NCI-H1417 (cell line): ENCODE data around the gene SATB2.

Experiments used
- DNase-seq, 3 experiments: peaks; one replicate each; lab custom pipeline; 2025; lab: John Stamatoyannopoulos, UW

SATB2 gene

GRCh38 chr2:199452260-199452990 is 5.3 kb downstream of the SATB2 start:
- peak; percentile 7 to 57 (median 39) for DNase-seq

GRCh38 chr2:199449956-199450355 is 7.8 kb downstream of the SATB2 start:
- no peak for DNase-seq

DNA sequence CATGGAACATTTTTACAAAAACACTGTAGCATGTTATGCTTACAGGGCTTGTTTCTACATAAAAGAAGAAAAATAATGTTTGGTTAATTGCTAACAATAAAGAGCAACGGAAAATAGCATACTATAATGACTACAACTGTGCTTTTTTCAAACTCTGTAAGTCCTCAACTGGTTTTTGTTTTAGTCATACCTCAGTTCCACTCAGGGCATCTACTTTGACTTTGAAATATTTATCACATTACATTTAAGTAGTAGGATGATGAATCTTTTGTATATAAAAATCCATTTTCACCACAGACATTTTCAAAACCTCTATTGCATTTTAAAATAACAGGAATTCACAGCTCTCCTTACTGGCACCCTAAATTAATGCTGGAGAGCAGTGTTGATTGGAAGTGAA is 8.3 kb downstream of the SATB2 start:
- DNase-seq: no peak

- DNase-seq: peak in 1 of 3 experiments; percentile 43
These were observed 10.7 kb downstream of the SATB2 start for GRCh38 chr2:199446996-199447576.

DNA sequence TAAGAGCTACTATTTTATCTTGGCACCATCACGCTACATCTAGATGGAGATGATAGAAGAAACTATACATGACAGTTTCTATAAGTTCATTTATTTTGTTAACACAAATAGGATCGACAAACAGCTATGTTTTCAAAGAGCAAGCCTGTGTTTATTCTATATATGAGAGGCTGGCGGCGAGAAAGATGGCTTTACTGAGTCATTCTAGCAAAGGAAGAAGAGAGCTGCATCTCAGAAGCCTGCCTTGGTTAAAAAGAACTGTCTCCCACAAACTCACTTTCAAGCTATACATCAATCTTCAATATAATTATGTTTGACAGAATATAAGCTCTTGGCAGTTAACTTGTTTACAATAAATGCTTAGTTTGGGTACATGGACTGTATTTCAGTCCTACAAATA is 13.0 kb downstream of the SATB2 start:
- peak in 1 of 3 experiments; percentile 21 for DNase-seq

DNA sequence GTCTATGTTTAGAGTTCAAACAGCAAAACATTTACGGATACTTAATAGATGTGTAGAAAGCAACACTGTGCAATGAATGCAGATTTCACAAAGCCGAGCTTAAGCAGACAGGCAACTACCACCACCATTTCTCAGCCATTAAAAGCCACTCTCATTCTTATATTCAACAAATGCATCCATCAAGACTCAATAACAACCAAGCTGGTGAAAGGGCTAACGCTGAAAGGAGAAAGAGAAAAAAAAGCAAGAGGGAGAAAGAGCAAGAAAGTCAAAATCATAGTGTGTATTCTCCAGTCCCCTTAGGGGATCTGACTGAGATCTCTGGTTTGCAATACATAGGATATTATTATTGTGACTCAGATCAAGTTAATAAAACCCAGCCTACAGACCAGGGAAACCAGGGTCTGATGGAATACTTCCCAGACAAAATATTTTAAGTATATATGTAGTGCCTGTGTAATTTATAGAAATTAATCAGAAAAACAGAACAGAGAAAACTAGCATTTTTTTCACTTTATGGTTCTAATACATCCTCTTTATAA is 14.1 kb downstream of the SATB2 start:
- no peak for DNase-seq

- peak in 1 of 3 experiments; percentile 43 for DNase-seq
These were observed 15.6 kb downstream of the SATB2 start for GRCh38 chr2:199442173-199442572.

GRCh38 chr2:199441759-199442158 is 16.0 kb downstream of the SATB2 start:
- DNase-seq: peak in 1 of 3 experiments; percentile 33

DNA sequence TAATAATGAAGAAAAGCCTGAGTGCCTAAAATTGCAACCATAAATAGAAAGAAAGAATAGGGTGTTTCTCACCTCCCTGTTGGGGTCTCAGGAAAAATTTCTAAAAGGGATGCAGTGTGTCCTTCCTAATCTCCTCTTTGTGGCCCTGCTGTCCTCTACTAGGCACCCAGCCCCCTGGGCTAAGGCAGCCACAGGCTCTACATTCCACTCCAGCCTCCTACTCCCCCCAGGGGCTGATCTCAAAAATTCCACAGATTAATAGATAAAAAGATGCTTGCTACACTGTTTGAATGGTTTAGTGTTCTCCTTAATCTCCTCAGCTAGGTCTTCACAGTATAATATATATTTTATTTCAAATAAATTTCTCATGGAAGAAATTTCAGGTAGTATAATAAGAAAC is 17.6 kb downstream of the SATB2 start:
- DNase-seq: no peak

DNA sequence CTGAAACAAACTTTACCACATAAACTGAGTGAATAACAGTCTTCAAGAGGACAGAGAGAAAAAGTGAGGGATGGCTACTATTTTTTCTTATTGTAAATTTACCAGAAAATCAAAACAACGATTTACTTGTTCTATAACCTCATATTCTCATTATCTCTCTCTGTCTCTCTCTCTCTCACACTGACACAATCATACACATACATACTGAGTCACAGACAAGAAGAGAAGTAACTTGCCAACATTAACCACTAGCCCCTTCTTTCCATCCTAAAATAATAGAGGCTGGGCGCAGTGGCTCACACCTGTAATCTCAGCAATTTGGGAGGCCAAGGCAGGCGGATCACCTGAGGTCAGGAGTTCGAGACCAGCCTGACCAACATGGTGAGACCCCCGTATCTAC is 18.2 kb downstream of the SATB2 start:
- no peak for DNase-seq

- peak in 1 of 3 experiments; percentile 72 for DNase-seq
These were observed 18.7 kb downstream of the SATB2 start for GRCh38 chr2:199439066-199439465.

GRCh38 chr2:199434555-199434954 is 23.2 kb downstream of the SATB2 start:
- no peak for DNase-seq

GRCh38 chr2:199433204-199433832 is 24.4 kb downstream of the SATB2 start:
- DNase-seq: peak in 2 of 3 experiments; percentile 7 to 63

DNA sequence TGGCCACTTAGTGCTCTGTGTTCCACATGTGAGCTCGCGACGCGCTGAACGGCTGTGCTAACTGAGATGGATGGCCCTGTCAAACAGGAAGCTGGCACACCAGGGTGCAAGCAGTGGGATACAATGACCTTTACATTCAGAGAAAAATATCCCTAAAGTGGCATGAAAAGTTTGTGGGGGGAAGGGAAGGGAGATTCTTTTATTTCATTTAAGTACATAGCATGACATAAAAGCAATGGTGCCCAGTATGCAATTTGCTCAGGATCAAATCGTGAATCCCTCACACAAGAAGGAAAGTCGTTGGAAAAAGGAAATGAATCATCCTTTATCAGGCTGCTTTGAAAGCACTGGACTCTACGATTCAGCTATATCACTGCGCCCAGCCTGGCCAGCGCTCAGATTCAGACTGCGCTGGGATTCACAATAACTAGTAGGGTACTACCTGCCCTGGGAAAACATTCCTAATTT is 26.0 kb downstream of the SATB2 start:
- peak in 2 of 3 experiments; percentile 13 to 50 for DNase-seq

DNA sequence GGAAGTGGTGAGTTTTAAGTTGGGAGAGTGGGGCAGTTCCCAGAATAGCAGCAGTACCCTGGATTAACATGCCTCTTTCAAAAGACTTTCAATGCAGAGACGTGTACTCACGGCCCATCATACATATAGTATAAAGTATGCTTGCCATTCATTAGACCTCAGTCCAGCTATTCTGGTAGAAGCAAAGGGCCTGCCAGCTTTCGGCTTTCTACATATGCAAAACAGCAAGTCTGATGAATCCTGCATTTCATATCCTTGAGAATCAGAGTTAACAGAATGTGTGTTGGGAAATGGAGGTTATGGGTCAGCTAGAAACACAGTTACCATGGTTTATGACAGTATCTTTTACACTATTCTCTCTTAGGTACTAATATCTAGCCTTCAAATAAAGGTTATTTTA is 27.5 kb downstream of the SATB2 start:
- no peak for DNase-seq

DNA sequence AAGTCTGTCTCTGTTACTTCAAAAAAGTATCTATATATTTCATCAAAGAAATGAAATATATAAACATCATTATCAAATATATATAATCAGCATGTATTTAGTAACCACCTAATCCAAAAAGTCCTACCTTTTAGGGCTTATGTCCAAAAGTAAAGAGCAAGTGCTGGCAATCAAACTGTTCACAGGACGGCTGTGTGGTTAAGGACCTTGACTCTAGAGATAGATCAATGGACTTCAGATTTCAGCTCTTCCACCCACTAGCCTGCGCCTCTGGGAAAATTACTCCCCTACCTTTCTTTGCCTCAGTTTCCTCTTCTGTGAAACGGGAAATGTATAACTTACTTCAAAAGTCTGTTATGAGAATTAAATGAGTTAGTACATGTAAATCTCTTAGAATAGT is 29.4 kb downstream of the SATB2 start:
- DNase-seq: no peak

DNA sequence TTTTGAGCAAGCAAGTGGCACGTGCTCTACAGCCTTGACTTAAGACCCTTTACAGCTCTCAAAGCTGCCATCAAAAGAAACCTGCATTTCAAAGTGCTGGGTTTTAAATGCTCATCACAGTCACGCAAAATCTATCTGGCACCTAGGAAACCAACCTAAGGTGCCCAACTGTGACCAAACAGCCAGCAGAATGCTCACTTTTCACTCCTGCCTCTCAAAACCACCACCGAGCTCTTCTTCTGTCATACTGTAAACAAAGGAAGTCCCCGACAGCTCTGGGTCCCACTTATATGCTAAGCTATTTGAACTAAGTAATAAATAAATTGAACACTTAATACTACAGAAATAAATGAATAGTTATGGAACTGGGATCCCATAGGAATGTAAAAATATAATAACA is 33.6 kb downstream of the SATB2 start:
- DNase-seq: no peak

DNA sequence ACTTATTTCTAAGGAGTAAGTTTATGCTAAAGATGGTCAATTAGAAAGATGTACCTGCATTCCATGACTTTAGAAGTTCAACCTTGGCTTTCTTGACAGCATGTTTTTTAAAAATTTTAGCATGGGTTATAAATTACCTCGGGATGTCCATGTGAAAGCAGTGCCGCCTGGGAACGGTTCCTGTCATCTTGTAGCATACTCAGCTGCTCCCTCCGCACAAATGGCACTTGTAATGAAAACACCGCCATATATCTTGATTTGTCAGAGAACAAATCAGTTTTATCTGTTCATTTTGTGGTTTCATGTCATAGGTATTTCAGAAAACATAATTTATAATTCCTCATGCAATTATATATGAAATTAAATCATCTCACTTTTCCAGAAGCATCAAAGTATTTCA is 38.3 kb downstream of the SATB2 start:
- no peak for DNase-seq

DNA sequence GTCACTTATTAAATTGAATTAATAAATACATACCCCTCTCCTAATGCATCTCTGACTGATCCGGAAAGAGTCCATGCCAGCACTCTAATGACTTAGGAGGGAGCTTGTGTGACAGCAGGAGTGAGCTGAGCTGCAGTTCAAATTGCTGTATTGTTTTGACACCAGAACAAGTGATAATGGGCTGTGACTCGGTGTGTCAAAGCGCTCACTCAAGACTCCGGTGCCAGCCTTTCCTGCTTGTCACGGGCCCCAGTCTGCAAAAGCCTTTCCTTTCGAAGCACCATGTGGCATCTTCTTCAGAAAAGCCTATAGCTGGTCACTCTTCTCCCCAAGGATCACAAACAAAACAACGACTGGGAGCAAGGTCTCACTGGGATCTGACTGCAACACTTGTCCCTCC is 43.3 kb downstream of the SATB2 start:
- DNase-seq: no peak

DNA sequence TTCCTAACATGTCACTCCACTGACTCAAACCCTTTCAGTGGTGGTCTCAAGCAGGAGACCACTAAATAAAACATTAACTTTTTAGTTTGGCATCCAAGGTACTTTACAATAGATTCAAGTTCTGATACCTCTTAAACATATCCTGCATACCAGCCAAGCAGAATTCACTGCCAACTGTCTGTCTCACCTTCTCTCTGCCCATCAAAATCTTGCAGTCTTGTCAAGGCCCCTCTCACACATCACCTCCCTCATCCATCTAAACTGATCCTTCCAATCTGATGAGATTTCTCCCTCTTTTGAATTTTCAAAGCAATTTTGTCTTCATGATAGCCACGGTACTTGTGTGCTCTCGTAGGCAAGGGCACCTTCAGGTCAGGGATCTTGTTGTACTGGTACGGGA is 43.7 kb downstream of the SATB2 start:
- no peak for DNase-seq

GRCh38 chr2:199409759-199410529 is 47.8 kb downstream of the SATB2 start:
- no peak for DNase-seq

GRCh38 chr2:199407421-199407820 is 50.3 kb downstream of the SATB2 start:
- DNase-seq: no peak
